Measurements from ENCODE around the gene FBN1.

DNA sequence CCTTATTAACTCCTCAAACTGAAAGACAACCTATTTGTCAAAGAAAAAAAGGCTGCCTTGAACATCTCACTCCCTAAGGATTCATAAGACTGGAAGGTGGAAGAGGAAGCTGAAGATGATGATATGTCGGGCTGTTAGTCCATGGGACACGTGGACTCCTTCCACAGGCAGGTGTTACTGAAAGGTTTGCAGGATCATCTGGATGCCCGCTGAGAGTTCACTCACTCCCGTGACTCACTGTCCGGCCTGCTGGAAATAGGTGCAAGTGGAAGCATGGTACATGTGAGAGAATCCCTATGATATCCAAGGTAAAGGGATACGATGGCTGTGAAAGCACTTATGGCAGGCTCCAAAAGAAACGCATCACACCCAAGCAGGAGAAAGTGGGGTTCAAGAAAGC lies 33.3 kb upstream of the FBN1 start:
- TF ChIP-seq, protein P1, sequence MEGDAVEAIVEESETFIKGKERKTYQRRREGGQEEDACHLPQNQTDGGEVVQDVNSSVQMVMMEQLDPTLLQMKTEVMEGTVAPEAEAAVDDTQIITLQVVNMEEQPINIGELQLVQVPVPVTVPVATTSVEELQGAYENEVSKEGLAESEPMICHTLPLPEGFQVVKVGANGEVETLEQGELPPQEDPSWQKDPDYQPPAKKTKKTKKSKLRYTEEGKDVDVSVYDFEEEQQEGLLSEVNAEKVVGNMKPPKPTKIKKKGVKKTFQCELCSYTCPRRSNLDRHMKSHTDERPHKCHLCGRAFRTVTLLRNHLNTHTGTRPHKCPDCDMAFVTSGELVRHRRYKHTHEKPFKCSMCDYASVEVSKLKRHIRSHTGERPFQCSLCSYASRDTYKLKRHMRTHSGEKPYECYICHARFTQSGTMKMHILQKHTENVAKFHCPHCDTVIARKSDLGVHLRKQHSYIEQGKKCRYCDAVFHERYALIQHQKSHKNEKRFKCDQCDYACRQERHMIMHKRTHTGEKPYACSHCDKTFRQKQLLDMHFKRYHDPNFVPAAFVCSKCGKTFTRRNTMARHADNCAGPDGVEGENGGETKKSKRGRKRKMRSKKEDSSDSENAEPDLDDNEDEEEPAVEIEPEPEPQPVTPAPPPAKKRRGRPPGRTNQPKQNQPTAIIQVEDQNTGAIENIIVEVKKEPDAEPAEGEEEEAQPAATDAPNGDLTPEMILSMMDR (IDR thresholded peaks at IDR 0.05), result no peak
- TF ChIP-seq POLR2A (IDR thresholded peaks at IDR 0.05), result no peak

All from vagina (tissue), 2 donors.